ENCODE data around the gene TMED7.

Gene TMED7

DNA sequence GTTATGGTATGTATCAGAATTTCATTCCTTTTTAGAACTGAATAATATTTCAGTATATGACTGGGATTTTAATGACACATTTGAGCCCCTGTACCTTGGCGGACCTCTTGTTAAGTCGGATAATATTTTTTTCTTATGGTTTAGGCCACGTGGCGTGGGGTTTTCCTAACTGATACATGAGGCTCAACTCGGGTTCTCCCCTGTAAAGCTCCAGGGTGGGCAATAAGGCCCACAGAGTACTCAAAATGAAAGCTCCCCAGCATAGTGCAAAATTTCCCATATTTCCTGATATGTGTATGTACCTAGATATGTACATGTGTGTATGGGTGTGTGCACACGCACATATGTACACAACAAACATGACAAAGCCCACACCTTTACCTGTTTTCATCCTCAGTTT, 48.1 kb downstream of the TMED7 start:
- no peaks in the 10 kb centered on the region for H4K20me1 ChIP-seq (ENCODE audit: insufficient read depth, low read length)
- H3F3A ChIP-seq (ENCODE audit: insufficient read depth, low read length), result no peaks in the 10 kb centered on the region
- no peaks in the 10 kb centered on the region for H3K27me3 ChIP-seq (ENCODE audit: insufficient read depth, low read length)
- H3K4me2 ChIP-seq (ENCODE audit: low read length), result no peak overlapping the region
- H2AFZ ChIP-seq (ENCODE audit: low read length), result no peak overlapping the region
- no peaks in the 10 kb centered on the region for H3K4me1 ChIP-seq (ENCODE audit: insufficient read depth, low read length, severe bottlenecking)
- H3K36me3 ChIP-seq (ENCODE audit: insufficient read depth, low read length), result no peaks in the 10 kb centered on the region
- H3K9ac ChIP-seq (ENCODE audit: low read length), result no peak overlapping the region
- no peaks in the 10 kb centered on the region for H3K9me3 ChIP-seq (ENCODE audit: low read length)
- no peak overlapping the region for H3K4me3 ChIP-seq (ENCODE audit: low read depth, low read length, poor library complexity, severe bottlenecking)
- H3K9me2 ChIP-seq (ENCODE audit: low read depth, low read length), result no peaks in the 10 kb centered on the region
- H3K79me2 ChIP-seq (ENCODE audit: insufficient read depth, low read length), result no peaks in the 10 kb centered on the region
- no peak overlapping the region for H3K27ac ChIP-seq (ENCODE audit: low read depth, low read length, poor library complexity, severe bottlenecking)
- TF ChIP-seq, protein P1, sequence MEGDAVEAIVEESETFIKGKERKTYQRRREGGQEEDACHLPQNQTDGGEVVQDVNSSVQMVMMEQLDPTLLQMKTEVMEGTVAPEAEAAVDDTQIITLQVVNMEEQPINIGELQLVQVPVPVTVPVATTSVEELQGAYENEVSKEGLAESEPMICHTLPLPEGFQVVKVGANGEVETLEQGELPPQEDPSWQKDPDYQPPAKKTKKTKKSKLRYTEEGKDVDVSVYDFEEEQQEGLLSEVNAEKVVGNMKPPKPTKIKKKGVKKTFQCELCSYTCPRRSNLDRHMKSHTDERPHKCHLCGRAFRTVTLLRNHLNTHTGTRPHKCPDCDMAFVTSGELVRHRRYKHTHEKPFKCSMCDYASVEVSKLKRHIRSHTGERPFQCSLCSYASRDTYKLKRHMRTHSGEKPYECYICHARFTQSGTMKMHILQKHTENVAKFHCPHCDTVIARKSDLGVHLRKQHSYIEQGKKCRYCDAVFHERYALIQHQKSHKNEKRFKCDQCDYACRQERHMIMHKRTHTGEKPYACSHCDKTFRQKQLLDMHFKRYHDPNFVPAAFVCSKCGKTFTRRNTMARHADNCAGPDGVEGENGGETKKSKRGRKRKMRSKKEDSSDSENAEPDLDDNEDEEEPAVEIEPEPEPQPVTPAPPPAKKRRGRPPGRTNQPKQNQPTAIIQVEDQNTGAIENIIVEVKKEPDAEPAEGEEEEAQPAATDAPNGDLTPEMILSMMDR (IDR thresholded peaks at IDR 0.05; ENCODE audit: low read length), result no peak
- no peak for TF ChIP-seq EZH2 (IDR thresholded peaks at IDR 0.05; ENCODE audit: borderline replicate concordance, low read length)

DNA sequence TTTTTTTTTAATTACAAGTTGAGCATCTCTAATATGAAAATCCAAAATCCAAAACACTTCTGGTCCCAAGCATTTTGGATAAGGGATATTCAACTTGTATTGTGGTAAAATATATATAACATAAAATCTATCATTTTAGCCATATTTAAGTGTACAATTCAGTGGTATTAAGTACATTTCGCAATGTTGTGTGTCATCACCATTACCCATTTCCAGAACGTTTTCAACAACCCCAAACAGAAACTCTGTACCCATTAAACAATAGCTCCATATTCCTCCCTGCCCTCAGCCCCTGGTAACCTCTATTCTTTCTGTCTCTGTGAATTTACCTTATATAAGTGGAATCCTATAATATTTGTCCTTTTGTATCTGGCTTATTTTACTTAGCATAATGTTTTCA, 48.5 kb downstream of the TMED7 start:
- H3K4me3 ChIP-seq (ENCODE audit: low read depth, low read length, poor library complexity, severe bottlenecking), result no peak overlapping the region
- no peak overlapping the region for H3K9ac ChIP-seq (ENCODE audit: low read length)
- H3K36me3 ChIP-seq (ENCODE audit: insufficient read depth, low read length), result no peaks in the 10 kb centered on the region
- no peak overlapping the region for H2AFZ ChIP-seq (ENCODE audit: low read length)
- no peaks in the 10 kb centered on the region for H4K20me1 ChIP-seq (ENCODE audit: insufficient read depth, low read length)
- H3K27ac ChIP-seq (ENCODE audit: low read depth, low read length, poor library complexity, severe bottlenecking), result no peak overlapping the region
- no peaks in the 10 kb centered on the region for H3K9me3 ChIP-seq (ENCODE audit: low read length)
- no peaks in the 10 kb centered on the region for H3K27me3 ChIP-seq (ENCODE audit: insufficient read depth, low read length)
- TF ChIP-seq, protein P1 (IDR thresholded peaks at IDR 0.05; ENCODE audit: low read length), result no peak
- no peak for TF ChIP-seq EZH2 (IDR thresholded peaks at IDR 0.05; ENCODE audit: borderline replicate concordance, low read length)
- H3K9me2 ChIP-seq (ENCODE audit: low read depth, low read length), result no peaks in the 10 kb centered on the region
- H3F3A ChIP-seq (ENCODE audit: insufficient read depth, low read length), result no peaks in the 10 kb centered on the region
- H3K4me1 ChIP-seq (ENCODE audit: insufficient read depth, low read length, severe bottlenecking), result no peaks in the 10 kb centered on the region
- H3K4me2 ChIP-seq (ENCODE audit: low read length), result no peak overlapping the region
- no peaks in the 10 kb centered on the region for H3K79me2 ChIP-seq (ENCODE audit: insufficient read depth, low read length)

DNA sequence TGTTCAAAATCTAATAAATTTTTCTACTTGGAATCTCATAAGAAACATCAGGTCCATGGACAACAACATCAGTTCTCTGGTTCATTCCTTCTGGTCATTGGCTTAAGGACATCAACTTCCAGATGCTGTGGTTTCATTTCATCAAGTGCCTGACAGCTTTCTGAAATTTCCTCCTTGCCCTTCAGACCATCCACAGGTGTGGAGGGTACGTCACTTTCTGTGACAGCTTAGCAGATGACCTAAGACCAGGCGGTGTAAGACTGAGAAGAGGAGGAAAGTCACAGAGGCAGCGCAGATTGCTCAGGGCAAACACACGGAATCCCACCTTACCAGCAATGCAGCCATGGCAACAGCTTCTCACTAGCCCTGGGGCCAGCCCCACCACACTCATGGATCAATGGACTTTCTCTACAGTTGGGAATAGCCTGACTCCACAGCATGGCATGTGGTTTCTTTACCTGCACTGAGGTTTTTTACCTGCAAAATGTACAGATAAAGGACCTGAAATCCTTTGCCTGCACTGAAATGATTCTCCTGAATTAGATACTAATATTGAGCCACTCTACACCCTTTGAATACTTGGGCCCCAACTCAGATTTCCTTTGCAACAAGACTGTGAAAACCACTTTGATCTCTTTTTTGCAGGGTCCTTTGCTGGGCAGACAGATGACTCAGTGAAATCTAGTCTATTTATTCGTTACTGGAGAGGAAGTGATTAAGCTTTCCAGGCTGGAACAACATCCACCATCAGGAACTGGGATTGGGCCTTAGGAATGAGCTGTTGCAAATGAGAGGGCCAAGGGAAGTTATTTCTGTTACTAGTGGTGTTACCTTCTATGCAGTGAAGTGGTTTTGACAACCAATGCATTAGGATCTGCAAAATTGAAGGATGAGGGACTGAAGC, 50.4 kb downstream of the TMED7 start:
- H3K27ac ChIP-seq (ENCODE audit: low read depth, low read length, poor library complexity, severe bottlenecking), result no peak overlapping the region
- H3K4me3 ChIP-seq (ENCODE audit: low read depth, low read length, poor library complexity, severe bottlenecking), result no peak overlapping the region
- TF ChIP-seq, protein P1 (IDR thresholded peaks at IDR 0.05; ENCODE audit: low read length), result no peak
- H3K27me3 ChIP-seq (ENCODE audit: insufficient read depth, low read length), result no peaks in the 10 kb centered on the region
- no peaks in the 10 kb centered on the region for H3K4me1 ChIP-seq (ENCODE audit: insufficient read depth, low read length, severe bottlenecking)
- no peaks in the 10 kb centered on the region for H3F3A ChIP-seq (ENCODE audit: insufficient read depth, low read length)
- H3K9me3 ChIP-seq (ENCODE audit: low read length), result no peaks in the 10 kb centered on the region
- no peak overlapping the region for H3K4me2 ChIP-seq (ENCODE audit: low read length)
- H3K36me3 ChIP-seq (ENCODE audit: insufficient read depth, low read length), result no peaks in the 10 kb centered on the region
- H2AFZ ChIP-seq (ENCODE audit: low read length), result no peak overlapping the region
- no peak overlapping the region for H3K9ac ChIP-seq (ENCODE audit: low read length)
- no peaks in the 10 kb centered on the region for H4K20me1 ChIP-seq (ENCODE audit: insufficient read depth, low read length)
- no peaks in the 10 kb centered on the region for H3K9me2 ChIP-seq (ENCODE audit: low read depth, low read length)
- no peaks in the 10 kb centered on the region for H3K79me2 ChIP-seq (ENCODE audit: insufficient read depth, low read length)
